K562 (cell line): ENCODE results near the gene MPHOSPH6. TPM values are rescaled to one million over a fixed set of nuclear protein-coding genes. Genes with fewer than 3 reads are reported as not detected.

Experiments
- ATAC-seq: fragments of 200-7000 bp; cut with Tn5 transposase; 3 replicates; pipeline ENCODE4 v1.9.1; 2020; ENCODE audit warnings: moderate library complexity
- BruUV-seq: library from RNA; stranded (reverse); fragments of 400-500 nt; replicated peaks from 2 replicates; lab custom pipeline; 2021; lab: Mats Ljungman, UMichigan
- CTCF ChIA-PET: fragments of 300-600 bp; formaldehyde crosslinking; extraction: SDS; loops from one replicate; lab custom pipeline; 2021; ENCODE audit warnings: low intra/inter-chr PET ratio; lab: Yijun Ruan, JAX
- POLR2A ChIA-PET: fragments of 300-600, 350-650 bp; sonication (Branson Sonifier 250); formaldehyde crosslinking; extraction: SDS; loops from one replicate; lab custom pipeline; 2021; ENCODE audit warnings: antibody characterized with exemption, inconsistent platforms; lab: Yijun Ruan, JAX
- DNase-seq, 4 experiments: peaks; one replicate each; pipeline versions ENCODE4 v3.0.0 to v3.0.0-alpha.2; 2011 to 2018; ENCODE audit warnings: low spot score in 3 of 4, mixed read lengths in 3 of 4; ENCODE audit errors: extremely low read depth in 1 of 4
- FAIRE-seq: peaks from 2 replicates; lab custom pipeline; 2011; peaks lifted over from hg19 to GRCh38; lab: Jason Lieb, UNC
- H2AFZ ChIP-seq: 2 replicates; pipeline ENCODE4 v1.6.0; 2011; ENCODE audit warnings: low read depth, low read length, control low read depth, inconsistent platforms
- H3K27ac ChIP-seq: fragments of 200-600 bp; 3 replicates; pipeline ENCODE4 v1.8.0; 2011; ENCODE audit warnings: low read depth, mild to moderate bottlenecking, control low read depth, inconsistent platforms, low read length, moderate library complexity, mixed read lengths; ENCODE audit errors: extremely low read depth
- H3K27me3 ChIP-seq, 2 experiments: fragments of 300-600 bp in 1 of 2; 2 replicates in 1 of 2; 3 replicates in 1 of 2; pipeline versions ENCODE4 v1.6.0 to v1.8.0; 2011; ENCODE audit warnings: inconsistent platforms in 2 of 2, low read length in 2 of 2, mild to moderate bottlenecking in 1 of 2, mixed read lengths in 1 of 2, moderate library complexity in 1 of 2; ENCODE audit not compliant: control insufficient read depth in 2 of 2, insufficient read depth in 2 of 2
- H3K36me3 ChIP-seq: fragments of 300-600 bp; 3 replicates; pipeline ENCODE4 v1.8.0; 2011; ENCODE audit warnings: mild to moderate bottlenecking, low read length, inconsistent platforms; ENCODE audit not compliant: control insufficient read depth, insufficient read depth
- H3K4me1 ChIP-seq, 2 experiments: fragments of 200-600 bp in 1 of 2; replicated peaks in 1 of 2; 2 replicates in 1 of 2; 3 replicates in 1 of 2; pipeline versions ENCODE4 v1.5.1 to v1.8.0; 2011; ENCODE audit warnings: inconsistent platforms in 2 of 2, low read length in 2 of 2, mild to moderate bottlenecking in 1 of 2, mixed read lengths in 1 of 2, moderate library complexity in 1 of 2; ENCODE audit not compliant: control insufficient read depth in 2 of 2, insufficient read depth in 2 of 2
- H3K4me2 ChIP-seq: 2 replicates; pipeline ENCODE4 v1.6.1; 2011; ENCODE audit warnings: low read length, control low read depth, inconsistent platforms, mixed read lengths; ENCODE audit not compliant: insufficient read depth
- H3K4me3 ChIP-seq: fragments of 200-600 bp; sonication (generic), shearing (Covaris generic); 2 replicates; pipeline ENCODE4 v1.5.1; 2016; ENCODE audit warnings: control low read depth, inconsistent platforms
- H3K79me2 ChIP-seq: fragments of 200-600 bp; 3 replicates; pipeline ENCODE4 v1.8.0; 2011; ENCODE audit warnings: low read length, inconsistent platforms; ENCODE audit not compliant: control insufficient read depth, insufficient read depth
- H3K9ac ChIP-seq, 2 experiments: 2 replicates each; pipeline versions ENCODE4 v1.6.0 to v1.6.1; 2011; ENCODE audit warnings: low read depth in 2 of 2, low read length in 2 of 2, control low read depth in 1 of 2, inconsistent platforms in 1 of 2, mild to moderate bottlenecking in 1 of 2, mixed read lengths in 1 of 2; ENCODE audit not compliant: insufficient read depth in 1 of 2
- H3K9me1 ChIP-seq: one replicate; pipeline ENCODE4 v1.6.0; 2011; ENCODE audit warnings: inconsistent platforms, mild to moderate bottlenecking, low read length, moderate library complexity; ENCODE audit not compliant: control insufficient read depth, insufficient read depth
- H3K9me3 ChIP-seq: replicated peaks from 2 replicates; pipeline ENCODE4 v1.5.1; 2011; ENCODE audit warnings: low read depth, low read length, inconsistent platforms; ENCODE audit not compliant: control insufficient read depth, insufficient read depth
- H4K20me1 ChIP-seq: replicated peaks from 2 replicates; pipeline ENCODE4 v1.6.1; 2011; ENCODE audit warnings: low read length, inconsistent platforms, mixed read lengths; ENCODE audit not compliant: control insufficient read depth, insufficient read depth
- BACH1 ChIP-seq: fragments of 200-800 bp; sonication (Bioruptor generic); IDR thresholded peaks from 2 replicates; pipeline ENCODE4 v1.6.1; 2016; ENCODE audit warnings: missing genetic modification characterization, missing compliant biosample characterization
- BRD4 ChIP-seq: fragments of 200-600 bp; sonication (generic); IDR thresholded peaks from 2 replicates; pipeline ENCODE4 v1.6.1; 2017; ENCODE audit warnings: inconsistent platforms
- EGR1 ChIP-seq: fragments of 450-650 bp; conservative IDR thresholded peaks from 2 replicates; pipeline ENCODE4 v1.6.1; 2017; ENCODE audit warnings: mild to moderate bottlenecking
- RB1 ChIP-seq: fragments of 450-650 bp; IDR thresholded peaks from 2 replicates; pipeline ENCODE4 v1.6.1; 2017; ENCODE audit warnings: low read depth, mild to moderate bottlenecking
- TAF7 ChIP-seq: fragments of 450-650 bp; IDR thresholded peaks from 2 replicates; pipeline ENCODE4 v1.6.1; 2016; ENCODE audit warnings: missing genetic modification characterization, missing compliant biosample characterization
- TRIM25 ChIP-seq: fragments of 450-650 bp; IDR thresholded peaks from 2 replicates; pipeline ENCODE4 v1.7.0; 2016; ENCODE audit warnings: borderline replicate concordance
- ZNF354B ChIP-seq: fragments of 250-450 bp; sonication (Bioruptor Pico); IDR thresholded peaks from 2 replicates; pipeline ENCODE4 v1.4.0; 2020
- ZNF668 ChIP-seq: fragments of 250-450 bp; sonication (Bioruptor Pico); IDR thresholded peaks from 2 replicates; pipeline ENCODE4 v1.8.0; 2022; ENCODE audit warnings: mild to moderate bottlenecking, inconsistent platforms
- ZNF79 ChIP-seq: fragments of 250-450 bp; sonication (Bioruptor Pico); IDR thresholded peaks from 2 replicates; pipeline ENCODE4 v1.4.0; 2020; ENCODE audit warnings: low read depth, mild to moderate bottlenecking, moderate library complexity
- WGBS: fragments of 100-300 bp; shearing (Covaris generic); methylation state at CpG from one replicate; pipeline ENCODE4 v1.1.6; 2016; ENCODE audit warnings: low coverage, mixed read lengths; ENCODE audit not compliant: insufficient coverage; ENCODE audit errors: missing lambda C conversion rate; 5-methylcytosine and 5-hydroxymethylcytosine counted together
- in situ Hi-C: fragments of 300-500 bp; cut with MboI; formaldehyde crosslinking; loops from 4 replicates; pipeline ENCODE4 v1.15.0; 2018; ENCODE audit warnings: inconsistent platforms, mixed read lengths
- intact Hi-C: fragments of 100-400 bp; cut with micrococcal nuclease; formaldehyde crosslinking; loops from 2 replicates; pipeline ENCODE4 v1.14.2; 2022
- polyA plus RNA-seq, 8 experiments: library from polyadenylated mRNA; depleted of rRNA in 4 of 8; stranded (reverse) in 5 of 8; unstranded in 3 of 8; fragments of >200 nt; fragmentation: Nextera tagmentation in 2 of 8; fragmentation: Illumina TruSeq in 1 of 8; extraction: Ambion mirVana in 2 of 8; extraction: Trizol in 1 of 8; gene quantifications; 2 replicates each; pipeline versions ENCODE4 v1.2.1 to v1.2.3, GENCODE V29; 2011 to 2014; ENCODE audit warnings: inconsistent platforms in 1 of 8, missing spikeins in 1 of 8
- total RNA-seq, 7 experiments: library from RNA; depleted of rRNA in 6 of 7; stranded (reverse); fragments of >200 nt in 6 of 7; fragmentation: Illumina TruSeq in 2 of 7; extraction: Trizol in 2 of 7; gene quantifications; 2 replicates each; pipeline versions ENCODE4 v1.2.1 to v1.2.3, GENCODE V29; 2011 to 2021; ENCODE audit warnings: low replicate concordance in 1 of 7
- TF ChIP-seq, protein P1 (sequence below): sonication (generic); formaldehyde crosslinking; IDR thresholded peaks from 2 replicates; pipeline ENCODE4 v1.8.1; 2022; ENCODE audit warnings: missing genetic modification reagents
- TF ChIP-seq, protein P2 (sequence below): fragments of 450-650 bp; formaldehyde crosslinking; IDR thresholded peaks from 2 replicates; pipeline ENCODE4 v1.4.0; 2020; ENCODE audit warnings: mild to moderate bottlenecking, moderate library complexity

MPHOSPH6 gene
- total and polyA plus RNA-seq, 9 of the 15 experiments (the other 6 are each of a cell fraction or from before 2014, with no cell fraction given): 37.0 to 153 (median 76.7) TPM

DNA sequence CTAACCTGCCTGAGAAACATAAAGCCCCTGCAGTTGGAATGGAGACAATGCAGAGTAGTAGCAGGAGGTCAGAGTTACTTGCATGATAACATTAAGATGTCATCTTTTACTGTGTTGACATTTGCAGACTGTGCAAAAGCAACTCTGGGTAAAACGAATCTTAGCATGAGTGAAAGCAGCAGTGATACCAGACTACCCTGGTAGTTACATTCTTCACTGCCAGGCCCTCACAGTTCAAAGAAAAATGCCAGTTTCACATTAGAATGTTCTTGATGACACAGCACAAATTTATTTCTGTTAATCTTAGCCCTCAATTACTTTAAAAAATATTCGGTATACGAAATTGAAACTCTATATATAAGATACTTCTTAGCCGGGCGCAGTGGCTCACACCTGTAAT is 12.2 kb downstream of the MPHOSPH6 start (continued):
- TF ChIP-seq, protein P1, sequence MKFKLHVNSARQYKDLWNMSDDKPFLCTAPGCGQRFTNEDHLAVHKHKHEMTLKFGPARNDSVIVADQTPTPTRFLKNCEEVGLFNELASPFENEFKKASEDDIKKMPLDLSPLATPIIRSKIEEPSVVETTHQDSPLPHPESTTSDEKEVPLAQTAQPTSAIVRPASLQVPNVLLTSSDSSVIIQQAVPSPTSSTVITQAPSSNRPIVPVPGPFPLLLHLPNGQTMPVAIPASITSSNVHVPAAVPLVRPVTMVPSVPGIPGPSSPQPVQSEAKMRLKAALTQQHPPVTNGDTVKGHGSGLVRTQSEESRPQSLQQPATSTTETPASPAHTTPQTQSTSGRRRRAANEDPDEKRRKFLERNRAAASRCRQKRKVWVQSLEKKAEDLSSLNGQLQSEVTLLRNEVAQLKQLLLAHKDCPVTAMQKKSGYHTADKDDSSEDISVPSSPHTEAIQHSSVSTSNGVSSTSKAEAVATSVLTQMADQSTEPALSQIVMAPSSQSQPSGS: no peak
- TF ChIP-seq ZNF354B (CRISPR knock-in tag) (no peak), BACH1 (tag) (no peak), ZNF79 (CRISPR knock-in tag) (no peak), TRIM25 (no peak)
- TF ChIP-seq, protein P2, sequence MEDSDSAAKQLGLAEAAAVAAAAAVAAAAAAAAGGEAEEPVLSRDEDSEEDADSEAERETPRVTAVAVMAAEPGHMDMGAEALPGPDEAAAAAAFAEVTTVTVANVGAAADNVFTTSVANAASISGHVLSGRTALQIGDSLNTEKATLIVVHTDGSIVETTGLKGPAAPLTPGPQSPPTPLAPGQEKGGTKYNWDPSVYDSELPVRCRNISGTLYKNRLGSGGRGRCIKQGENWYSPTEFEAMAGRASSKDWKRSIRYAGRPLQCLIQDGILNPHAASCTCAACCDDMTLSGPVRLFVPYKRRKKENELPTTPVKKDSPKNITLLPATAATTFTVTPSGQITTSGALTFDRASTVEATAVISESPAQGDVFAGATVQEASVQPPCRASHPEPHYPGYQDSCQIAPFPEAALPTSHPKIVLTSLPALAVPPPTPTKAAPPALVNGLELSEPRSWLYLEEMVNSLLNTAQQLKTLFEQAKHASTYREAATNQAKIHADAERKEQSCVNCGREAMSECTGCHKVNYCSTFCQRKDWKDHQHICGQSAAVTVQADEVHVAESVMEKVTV (CRISPR knock-in tag): no peak

- Histone ChIP-seq H3K79me2 (peaks cover 21% of the 10 kb centered on the region; the same call in 2 of the 3 replicates), H4K20me1 (peaks cover 1% of the 10 kb centered on the region; the same call in 1 of the 2 replicates), H3K36me3 (peaks cover 54% of the 10 kb centered on the region), H3K9me3 (no peaks in the 10 kb centered on the region), H2AFZ (no peak overlapping the region), H3K27me3 (no peaks in the 10 kb centered on the region), H3K4me1 (peaks cover 0 to 9% of the 10 kb centered on the region in 2 experiments; a peak in 4 of 5 replicates), H3K27ac (no peak overlapping the region), H3K9ac (no peak overlapping the region), H3K9me1 (no peaks in the 10 kb centered on the region), H3K4me2 (no peak overlapping the region), H3K4me3 (no peak overlapping the region)
- TF ChIP-seq RB1 (no peak), TRIM25 (no peak), BRD4 (no peak), TAF7 (no peak), EGR1 (peak; percentile 38; the same call in 1 of the 2 replicates), ZNF668 (CRISPR knock-in tag) (no peak)
- DNase-seq: peak in 2 of 4 experiments; percentile 25 to 31
- intact Hi-C loops: no loop called here
- ChIA-PET CTCF (no interaction called here), POLR2A (no interaction called here)
- WGBS: 28% methylated on average over 2 of the region's 2 CpGs
- ATAC-seq: peak; percentile 18; the same call in 1 of the 3 replicates
- in situ Hi-C loops: no loop called here
- no TSS peak for BruUV-seq
- FAIRE-seq: no peak
These were observed 12.6 kb downstream of the MPHOSPH6 start for GRCh38 chr16:82157534-82157812.
